DOHH2 (cell line): ENCODE results near the gene PKD1L1.
"Not testable (repeated sequence)": the region's sequence is repeated elsewhere in the genome, so short reads cannot be mapped to it uniquely, and the experiment has no call there.

Experiments
- H3F3A ChIP-seq: fragments of 200-600 bp; sonication (generic), shearing (Covaris generic); 2 replicates; pipeline ENCODE4 v1.6.0; 2016; ENCODE audit warnings: antibody characterized with exemption, mild to moderate bottlenecking; ENCODE audit not compliant: control insufficient read depth, insufficient read depth
- H3K27ac ChIP-seq: fragments of 200-600 bp; sonication (generic); 2 replicates; pipeline ENCODE4 v1.5.1; 2014; ENCODE audit warnings: low read depth, mild to moderate bottlenecking, low read length, moderate library complexity
- H3K27me3 ChIP-seq: fragments of 200-600 bp; sonication (generic); 2 replicates; pipeline ENCODE4 v1.6.1; 2014; ENCODE audit warnings: mild to moderate bottlenecking, low read length, mixed read lengths; ENCODE audit not compliant: control insufficient read depth
- H3K36me3 ChIP-seq: fragments of 200-600 bp; sonication (generic); 2 replicates; pipeline ENCODE4 v1.6.1; 2014; ENCODE audit warnings: mild to moderate bottlenecking, low read length, moderate library complexity, mixed read lengths; ENCODE audit not compliant: control insufficient read depth
- H3K4me1 ChIP-seq: fragments of 200-600 bp; sonication (generic); 2 replicates; pipeline ENCODE4 v1.6.1; 2014; ENCODE audit warnings: mild to moderate bottlenecking, low read length, mixed read lengths; ENCODE audit not compliant: control insufficient read depth
- H3K4me2 ChIP-seq: fragments of 200-600 bp; sonication (generic); 2 replicates; pipeline ENCODE4 v1.6.0; 2014; ENCODE audit warnings: mild to moderate bottlenecking, low read length, moderate library complexity
- H3K4me3 ChIP-seq: fragments of 200-600 bp; sonication (generic); 2 replicates; pipeline ENCODE4 v1.5.1; 2014; ENCODE audit warnings: mild to moderate bottlenecking, low read length, mixed read lengths
- H3K79me2 ChIP-seq: fragments of 200-600 bp; sonication (generic); 2 replicates; pipeline ENCODE4 v1.6.1; 2014; ENCODE audit warnings: mild to moderate bottlenecking, low read length, mixed read lengths; ENCODE audit not compliant: control insufficient read depth
- H3K9me2 ChIP-seq: fragments of 200-600 bp; sonication (generic); replicated peaks from 2 replicates; pipeline ENCODE4 v1.6.1; 2014; ENCODE audit warnings: mild to moderate bottlenecking, low read length, mixed read lengths; ENCODE audit not compliant: control insufficient read depth
- H3K9me3 ChIP-seq: fragments of 200-600 bp; sonication (generic); 2 replicates; pipeline ENCODE4 v1.6.1; 2014; ENCODE audit warnings: antibody characterized with exemption, low read length, mixed read lengths; ENCODE audit not compliant: control insufficient read depth, insufficient read depth
- H4K20me1 ChIP-seq: fragments of 200-600 bp; sonication (generic); 2 replicates; pipeline ENCODE4 v1.6.0; 2014; ENCODE audit warnings: low read depth, mild to moderate bottlenecking, antibody characterized with exemption, low read length, moderate library complexity; ENCODE audit not compliant: control insufficient read depth, insufficient read depth
- EZH2phosphoT487 ChIP-seq: fragments of 200-600 bp; sonication (generic); IDR thresholded peaks from 2 replicates; pipeline ENCODE4 v1.6.1; 2017; ENCODE audit warnings: borderline replicate concordance, mild to moderate bottlenecking, antibody characterized with exemption, low read length, moderate library complexity, mixed read lengths
- TF ChIP-seq, protein P1 (sequence below): fragments of 200-600 bp; sonication (generic); IDR thresholded peaks from one replicate; pipeline ENCODE4 v1.5.1; 2014; ENCODE audit warnings: antibody characterized with exemption, mild to moderate bottlenecking, low read depth, low read length; ENCODE audit not compliant: poor library complexity, severe bottlenecking

The PKD1L1 gene

DNA sequence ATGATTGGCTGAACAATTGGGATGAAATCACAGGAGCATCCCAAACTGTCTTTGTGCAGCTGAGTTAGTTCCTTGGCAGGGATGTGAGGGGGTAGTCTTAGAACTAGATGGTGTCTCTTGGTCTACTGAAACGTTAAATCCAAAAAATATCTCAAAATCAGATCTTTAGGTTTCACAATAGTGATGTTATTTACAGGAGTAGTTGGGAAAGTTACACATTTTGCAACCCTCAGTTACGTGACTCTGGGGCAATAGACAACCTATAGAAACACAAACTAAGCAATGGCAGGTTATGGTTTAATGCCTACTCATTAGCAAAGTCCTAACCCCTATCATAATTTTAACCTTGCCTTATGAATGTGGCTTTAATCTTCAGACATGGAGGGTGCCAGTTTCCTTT is 24.0 kb downstream of the PKD1L1 start:
- Histone ChIP-seq H3K9me3 (no peaks in the 10 kb centered on the region), H3K36me3 (no peaks in the 10 kb centered on the region), H3K4me1 (no peaks in the 10 kb centered on the region), H3K27me3 (peaks cover 19% of the 10 kb centered on the region), H4K20me1 (no peaks in the 10 kb centered on the region), H3K4me2 (no peak overlapping the region), H3K9me2 (no peaks in the 10 kb centered on the region), H3K79me2 (no peaks in the 10 kb centered on the region), H3K4me3 (no peak overlapping the region), H3K27ac (no peak overlapping the region), H3F3A (no peaks in the 10 kb centered on the region)
- TF ChIP-seq EZH2phosphoT487 = no peak
- TF ChIP-seq, protein P1, sequence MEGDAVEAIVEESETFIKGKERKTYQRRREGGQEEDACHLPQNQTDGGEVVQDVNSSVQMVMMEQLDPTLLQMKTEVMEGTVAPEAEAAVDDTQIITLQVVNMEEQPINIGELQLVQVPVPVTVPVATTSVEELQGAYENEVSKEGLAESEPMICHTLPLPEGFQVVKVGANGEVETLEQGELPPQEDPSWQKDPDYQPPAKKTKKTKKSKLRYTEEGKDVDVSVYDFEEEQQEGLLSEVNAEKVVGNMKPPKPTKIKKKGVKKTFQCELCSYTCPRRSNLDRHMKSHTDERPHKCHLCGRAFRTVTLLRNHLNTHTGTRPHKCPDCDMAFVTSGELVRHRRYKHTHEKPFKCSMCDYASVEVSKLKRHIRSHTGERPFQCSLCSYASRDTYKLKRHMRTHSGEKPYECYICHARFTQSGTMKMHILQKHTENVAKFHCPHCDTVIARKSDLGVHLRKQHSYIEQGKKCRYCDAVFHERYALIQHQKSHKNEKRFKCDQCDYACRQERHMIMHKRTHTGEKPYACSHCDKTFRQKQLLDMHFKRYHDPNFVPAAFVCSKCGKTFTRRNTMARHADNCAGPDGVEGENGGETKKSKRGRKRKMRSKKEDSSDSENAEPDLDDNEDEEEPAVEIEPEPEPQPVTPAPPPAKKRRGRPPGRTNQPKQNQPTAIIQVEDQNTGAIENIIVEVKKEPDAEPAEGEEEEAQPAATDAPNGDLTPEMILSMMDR = no peak

DNA sequence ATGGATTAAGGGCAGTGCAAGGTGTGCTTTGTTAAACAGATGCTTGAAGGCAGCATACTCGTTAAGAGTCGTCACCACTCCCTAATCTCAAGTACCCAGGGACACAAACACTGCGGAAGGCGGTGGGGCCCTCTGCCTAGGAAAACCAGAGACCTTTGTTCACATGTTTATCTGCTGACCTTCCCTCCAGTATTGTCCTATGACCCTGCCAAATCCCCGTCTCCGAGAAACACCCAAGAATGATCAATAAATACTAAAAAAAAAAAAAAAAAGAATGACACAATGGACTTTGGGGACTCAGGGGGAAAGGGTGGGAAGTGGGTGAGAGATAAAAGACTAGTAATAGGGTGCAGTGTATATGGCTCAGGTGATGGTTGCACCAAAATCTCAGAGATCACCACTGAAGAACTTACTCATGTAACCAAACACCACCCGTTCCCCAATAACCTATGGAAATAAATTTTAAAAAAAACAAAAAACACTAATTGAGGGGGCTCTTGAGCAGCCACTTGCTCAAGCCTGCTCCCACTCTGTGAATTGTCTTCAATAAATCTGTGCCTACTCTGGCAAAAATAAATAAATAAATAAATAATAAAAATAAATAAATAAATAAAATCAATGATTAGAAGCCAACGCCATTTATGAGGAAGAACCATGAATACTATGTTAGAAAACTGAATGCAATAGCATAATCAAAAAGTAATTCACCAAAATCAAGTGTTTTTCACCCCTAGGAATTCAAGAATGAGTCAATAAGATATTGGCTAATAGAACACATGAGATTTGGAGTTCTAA is 25.0 kb downstream of the PKD1L1 start:
- not testable (repeated sequence) for H3F3A ChIP-seq, H3K4me3 ChIP-seq, H3K36me3 ChIP-seq, H3K79me2 ChIP-seq, H3K27ac ChIP-seq, H4K20me1 ChIP-seq, H3K9me2 ChIP-seq, H3K9me3 ChIP-seq, H3K4me2 ChIP-seq, H3K4me1 ChIP-seq
- H3K27me3 ChIP-seq = peaks cover 14% of the 10 kb centered on the region

DNA sequence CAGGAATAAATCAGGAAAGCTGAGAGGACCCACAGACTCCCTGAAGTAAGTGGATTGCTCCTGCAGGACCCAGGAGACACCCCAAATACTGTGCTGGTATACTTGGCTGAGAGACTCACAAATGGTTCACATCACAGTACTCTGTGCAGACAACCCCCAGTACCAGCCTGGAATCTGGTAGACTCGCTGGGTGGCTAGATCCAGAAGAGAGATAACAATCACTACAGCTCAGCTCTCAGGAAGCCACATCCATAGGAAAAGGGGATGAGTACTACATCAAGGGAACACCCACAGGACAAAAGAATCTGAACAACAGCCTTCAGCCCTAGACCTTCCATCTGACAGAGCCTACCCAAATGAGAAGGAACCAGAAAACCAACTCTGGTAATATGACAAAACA is 31.8 kb downstream of the PKD1L1 start:
- not testable (repeated sequence) for H3K4me2 ChIP-seq, H3K9me3 ChIP-seq

DNA sequence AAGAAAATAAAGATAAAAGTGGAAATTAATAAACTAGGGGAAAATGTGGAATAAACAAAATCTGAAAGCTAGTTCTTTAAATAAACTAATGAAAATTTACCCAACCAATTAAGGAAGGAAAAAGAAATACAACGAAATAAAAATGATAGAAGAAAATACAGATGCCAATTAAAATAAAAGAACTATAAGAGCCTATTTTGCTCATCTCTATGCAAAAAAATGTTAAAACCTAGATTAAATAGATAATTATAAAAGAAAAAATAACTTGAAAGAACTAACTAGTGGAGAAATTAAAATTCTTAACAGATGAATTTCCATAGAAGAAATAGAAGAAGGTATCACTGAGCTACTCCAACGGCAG is 32.7 kb downstream of the PKD1L1 start:
- H3K79me2 ChIP-seq = no peaks in the 10 kb centered on the region
- peaks cover 37% of the 10 kb centered on the region for H3K27me3 ChIP-seq
- H4K20me1 ChIP-seq = no peaks in the 10 kb centered on the region
- H3K9me2 ChIP-seq = no peaks in the 10 kb centered on the region
- H3K4me1 ChIP-seq = no peaks in the 10 kb centered on the region
- TF ChIP-seq EZH2phosphoT487 = no peak
- TF ChIP-seq, protein P1 = no peak
- H3K36me3 ChIP-seq = no peaks in the 10 kb centered on the region
- no peaks in the 10 kb centered on the region for H3K9me3 ChIP-seq
- H3F3A ChIP-seq = no peaks in the 10 kb centered on the region
- H3K27ac ChIP-seq = no peak overlapping the region
- H3K4me2 ChIP-seq = no peak overlapping the region
- H3K4me3 ChIP-seq = no peak overlapping the region

More for the DNA sequence above, 31.8 kb downstream of the PKD1L1 start:
- not testable (repeated sequence) for H4K20me1 ChIP-seq, H3K79me2 ChIP-seq, H3K36me3 ChIP-seq, H3K9me2 ChIP-seq, H3F3A ChIP-seq, H3K27ac ChIP-seq, H3K4me1 ChIP-seq, H3K4me3 ChIP-seq
- H3K27me3 ChIP-seq = peaks cover 33% of the 10 kb centered on the region
